Stimulated activated CD8-positive, alpha-beta memory T cell treated with anti-CD3 and anti-CD28 coated beads, Interleukin-7, amount 100 ng/mL, for 24 hours (primary cell): ENCODE results near the gene KNOP1.
"Not testable (repeated sequence)": the region's sequence is repeated elsewhere in the genome, so short reads cannot be mapped to it uniquely, and the experiment has no call there.

Experiments used
- DNase-seq: peaks from one replicate; pipeline ENCODE4 v3.0.0-alpha.2; 2020; ENCODE audit warnings: low read depth

The KNOP1 gene

GRCh38 chr16:19683453-19684236 is 34.4 kb downstream of the KNOP1 start:
- no peak for DNase-seq

- DNase-seq = no peak
These were observed 36.4 kb downstream of the KNOP1 start for GRCh38 chr16:19681637-19682036.

- no peak for DNase-seq
These were observed 37.1 kb downstream of the KNOP1 start for GRCh38 chr16:19680881-19681340.

- not testable (repeated sequence) for DNase-seq
These were observed 38.7 kb downstream of the KNOP1 start for GRCh38 chr16:19679281-19679680.

- DNase-seq = no peak
These were observed 39.2 kb downstream of the KNOP1 start for GRCh38 chr16:19678804-19679203.

- DNase-seq = no peak
These were observed 40.6 kb downstream of the KNOP1 start for GRCh38 chr16:19677402-19677801.

GRCh38 chr16:19674485-19674884 is 43.5 kb downstream of the KNOP1 start:
- DNase-seq = no peak

- DNase-seq = no peak
These were observed 45.6 kb downstream of the KNOP1 start for GRCh38 chr16:19672378-19672777.

GRCh38 chr16:19666477-19666876 is 51.5 kb downstream of the KNOP1 start:
- DNase-seq = no peak

- not testable (repeated sequence) for DNase-seq
These were observed 52.7 kb downstream of the KNOP1 start for GRCh38 chr16:19665313-19665712.

GRCh38 chr16:19664166-19664565 is 53.9 kb downstream of the KNOP1 start:
- no peak for DNase-seq

- DNase-seq = no peak
These were observed 55.7 kb downstream of the KNOP1 start for GRCh38 chr16:19662351-19662750.

- DNase-seq = no peak
These were observed 57.6 kb downstream of the KNOP1 start for GRCh38 chr16:19660432-19660831.

GRCh38 chr16:19659554-19659953 is 58.5 kb downstream of the KNOP1 start:
- no peak for DNase-seq

- DNase-seq = no peak
These were observed 60.2 kb downstream of the KNOP1 start for GRCh38 chr16:19657831-19658230.

- no peak for DNase-seq
These were observed 62.7 kb downstream of the KNOP1 start for GRCh38 chr16:19655242-19655777.

- no peak for DNase-seq
These were observed 63.9 kb downstream of the KNOP1 start for GRCh38 chr16:19654147-19654546.
